ENCODE data around the gene UFC1. TPM values are rescaled to one million over a fixed set of nuclear protein-coding genes. Genes with fewer than 3 reads are reported as not detected.

UFC1 gene
- total and polyA plus RNA-seq, 2 donors (not counting 3 experiments of a cell fraction or from before 2014, with no cell fraction given): 102 to 149 TPM

- BruUV-seq (replicated peaks): no TSS peak
- H3K4me3 ChIP-seq (replicated peaks in 1 of 3; ENCODE audit: insufficient read depth in 1 of 3, low read depth in 1 of 3, low read length in 3 of 3): no peak overlapping the region
- H2AFZ ChIP-seq (ENCODE audit: low read depth, low read length): no peak overlapping the region
- no peak for TF ChIP-seq FOS (IDR thresholded peaks at IDR 0.05; ENCODE audit: borderline replicate concordance, insufficient read depth, low read length)
- TF ChIP-seq MYC (IDR thresholded peaks at IDR 0.05; ENCODE audit: low read depth, low read length): no peak
- no peak for TF ChIP-seq GATA2 (IDR thresholded peaks at IDR 0.05; ENCODE audit: insufficient read depth, insufficient read length, low read depth, low read length)
- no peak for TF ChIP-seq EZH2 (IDR thresholded peaks at IDR 0.05; ENCODE audit: borderline replicate concordance, low read depth, low read length, severe bottlenecking)
- no peak for TF ChIP-seq JUN (IDR thresholded peaks at IDR 0.05; ENCODE audit: borderline replicate concordance, insufficient read depth, insufficient read length, low read depth)
- no peak for TF ChIP-seq POLR2AphosphoS5 (IDR thresholded peaks at IDR 0.05; ENCODE audit: insufficient read depth, low read depth, low read length)
- no peak for TF ChIP-seq POLR2A (IDR thresholded peaks at IDR 0.05; ENCODE audit: low read depth, low read length)
- no peak for TF ChIP-seq CTCF (IDR thresholded peaks at IDR 0.05; ENCODE audit: extremely low read depth in 1 of 2, insufficient read depth in 1 of 2, low read depth in 1 of 2, low read length in 2 of 2)
- no peak for TF ChIP-seq MAX (IDR thresholded peaks at IDR 0.05; ENCODE audit: insufficient read depth, insufficient read length)
- H3K4me1 ChIP-seq (ENCODE audit: control insufficient read depth, extremely low read depth, insufficient read depth, low read length): peaks cover 10% of the 10 kb centered on the region
- H3K36me3 ChIP-seq (ENCODE audit: control insufficient read depth in 2 of 2, extremely low read depth in 1 of 2, insufficient read depth in 2 of 2, low read length in 2 of 2): peaks cover 2 to 14% of the 10 kb centered on the region in 2 experiments
- no peaks in the 10 kb centered on the region for H4K20me1 ChIP-seq (replicated peaks; ENCODE audit: control insufficient read depth, extremely low read depth, insufficient read depth, low read length)
- DNase-seq (ENCODE audit: low read depth, low spot score): no peak
- ChIA-PET POLR2A (no interaction called here), CTCF (no interaction called here)
- H3K27ac ChIP-seq (ENCODE audit: insufficient read depth, low read depth, low read length): no peak overlapping the region
- H3K79me2 ChIP-seq (ENCODE audit: control insufficient read depth, insufficient read depth, low read length): peaks cover 7% of the 10 kb centered on the region
- no peak overlapping the region for H3K9ac ChIP-seq (replicated peaks; ENCODE audit: extremely low read depth, insufficient read depth, low read length)
- intact Hi-C loops (cut with micrococcal nuclease): no loop called here
- H3K27me3 ChIP-seq (ENCODE audit: control insufficient read depth in 2 of 2, insufficient read depth in 2 of 2, low read length in 2 of 2): no peaks in the 10 kb centered on the region
- no peaks in the 10 kb centered on the region for H3K9me1 ChIP-seq (replicated peaks; ENCODE audit: control insufficient read depth, extremely low read depth, insufficient read depth, low read length)
- no peaks in the 10 kb centered on the region for H3K9me3 ChIP-seq (replicated peaks; ENCODE audit: control insufficient read depth, insufficient read depth, low read length)
- dilution Hi-C loops (cut with MboI; ENCODE audit: extremely low pct_ligation_motif_present, low sequenced_read_pairs): no loop called here
- H3K4me2 ChIP-seq (ENCODE audit: insufficient read depth, low read length): no peak overlapping the region
- FAIRE-seq: no peak
Observed at GRCh38 chr1:161160671-161161145, 6.9 kb downstream of the UFC1 start.

Data from endothelial cell of umbilical vein (primary cell).